HCT116 (cell line): ENCODE measurements around the gene VDAC1. TPM values are rescaled to one million over a fixed set of nuclear protein-coding genes. Genes with fewer than 3 reads are reported as not detected.
"Not testable (repeated sequence)": the region's sequence is repeated elsewhere in the genome, so short reads cannot be mapped to it uniquely, and the experiment has no call there.

Experiments used
- ATAC-seq: fragments of 200-7000 bp; cut with Tn5 transposase; 2 replicates; pipeline ENCODE4 v1.9.1; 2020; ENCODE audit warnings: mild to moderate bottlenecking, moderate library complexity
- BruUV-seq: library from RNA; stranded (reverse); fragments of 400-500 nt; replicated peaks from 2 replicates; lab custom pipeline; 2021; lab: Mats Ljungman, UMichigan
- CTCF ChIA-PET: fragments of 300-600 bp; sonication (Branson Sonifier 250); formaldehyde crosslinking; loops from one replicate; lab custom pipeline; 2021; ENCODE audit warnings: antibody characterized with exemption; lab: Charles Lee
- POLR2A ChIA-PET: fragments of 300-600, 350-600 bp; sonication (Branson Sonifier 250); formaldehyde crosslinking; loops from one replicate; lab custom pipeline; 2021; ENCODE audit warnings: antibody characterized with exemption; lab: Charles Lee
- RAD21 ChIA-PET, 2 experiments: fragments of 300-600 bp; sonication (Branson Sonifier 250); formaldehyde crosslinking; loops; one replicate each; lab custom pipeline; 2023; ENCODE audit warnings: low total read pairs in 2 of 2; ENCODE audit not compliant: uncharacterized antibody in 2 of 2, unreplicated experiment in 2 of 2, low non-redundant PET in 1 of 2; lab: Charles Lee
- DNase-seq: peaks from one replicate; pipeline ENCODE4 v3.0.0-alpha.2; 2010; ENCODE audit warnings: low read depth, low spot score
- H2AFZ ChIP-seq: fragments of 200-600 bp; shearing (Covaris generic), sonication (generic); 2 replicates; pipeline ENCODE4 v1.6.1; 2017; ENCODE audit warnings: low read depth, mixed run types, mixed read lengths, antibody characterized with exemption, low read length; ENCODE audit not compliant: poor library complexity, severe bottlenecking
- H3K27ac ChIP-seq: 2 replicates; pipeline ENCODE4 v1.5.1; 2012; ENCODE audit warnings: low read depth, low read length
- H3K27me3 ChIP-seq: fragments of 200-600 bp; sonication (generic); 2 replicates; pipeline ENCODE4 v1.6.1; 2016; ENCODE audit warnings: mixed run types, low read length, mixed read lengths; ENCODE audit not compliant: insufficient read depth
- H3K36me3 ChIP-seq, 2 experiments: fragments of 200-500 bp in 1 of 2; fragments of 200-600 bp in 1 of 2; sonication (Bioruptor generic) in 1 of 2; sonication (generic) in 1 of 2; 2 replicates each; pipeline versions ENCODE4 v1.5.1 to v1.6.1; 2014 to 2016; ENCODE audit warnings: low read length in 2 of 2, inconsistent platforms in 1 of 2, mixed read lengths in 1 of 2, mixed run types in 1 of 2; ENCODE audit not compliant: insufficient read depth in 2 of 2, control insufficient read depth in 1 of 2
- H3K4me1 ChIP-seq, 2 experiments: fragments of 200-600 bp in 1 of 2; sonication (generic) in 1 of 2; 2 replicates each; pipeline versions ENCODE4 v1.5.1 to v1.6.1; 2012 to 2017; ENCODE audit warnings: low read length in 2 of 2, inconsistent platforms in 1 of 2, mild to moderate bottlenecking in 1 of 2, mixed read lengths in 1 of 2, mixed run types in 1 of 2, moderate library complexity in 1 of 2; ENCODE audit not compliant: insufficient read depth in 2 of 2, control insufficient read depth in 1 of 2
- H3K4me2 ChIP-seq: fragments of 200-600 bp; sonication (generic); 2 replicates; pipeline ENCODE4 v1.6.1; 2017; ENCODE audit warnings: mixed run types, low read length, mixed read lengths
- H3K4me3 ChIP-seq, 2 experiments: fragments of 200-600 bp in 1 of 2; sonication (generic) in 1 of 2; replicated peaks in 1 of 2; 2 replicates each; pipeline ENCODE4 v1.5.1; 2011 to 2016; ENCODE audit warnings: low read length in 2 of 2, control low read depth in 1 of 2, low read depth in 1 of 2, mild to moderate bottlenecking in 1 of 2, mixed read lengths in 1 of 2, mixed run types in 1 of 2
- H3K79me2 ChIP-seq: fragments of 200-600 bp; sonication (generic); 2 replicates; pipeline ENCODE4 v1.6.1; 2017; ENCODE audit warnings: mild to moderate bottlenecking, mixed run types, low read length, moderate library complexity, mixed read lengths; ENCODE audit not compliant: insufficient read depth
- H3K9ac ChIP-seq: fragments of 200-600 bp; sonication (generic); 2 replicates; pipeline ENCODE4 v1.6.1; 2016; ENCODE audit warnings: low read length, mixed read lengths
- H3K9me2 ChIP-seq: fragments of 200-600 bp; sonication (generic), shearing (Covaris generic); 2 replicates; pipeline ENCODE4 v1.6.1; 2017; ENCODE audit warnings: mixed run types, mild to moderate bottlenecking, moderate library complexity; ENCODE audit not compliant: insufficient read depth
- H3K9me3 ChIP-seq, 2 experiments: fragments of 200-500 bp in 1 of 2; fragments of 200-600 bp in 1 of 2; sonication (Bioruptor generic) in 1 of 2; sonication (generic) in 1 of 2; 2 replicates each; pipeline ENCODE4 v1.6.1; 2014 to 2017; ENCODE audit warnings: low read length in 2 of 2, mixed read lengths in 2 of 2, inconsistent platforms in 1 of 2, low read depth in 1 of 2, mild to moderate bottlenecking in 1 of 2, mixed run types in 1 of 2, moderate library complexity in 1 of 2; ENCODE audit not compliant: control insufficient read depth in 1 of 2, insufficient read depth in 1 of 2
- H4K20me1 ChIP-seq: fragments of 200-600 bp; sonication (generic), shearing (Covaris generic); 2 replicates; pipeline ENCODE4 v1.6.1; 2017; ENCODE audit warnings: mixed run types, mild to moderate bottlenecking, moderate library complexity; ENCODE audit not compliant: insufficient read depth
- ATF3 ChIP-seq: IDR thresholded peaks from 2 replicates; pipeline ENCODE4 v1.6.1; 2012
- CEBPB ChIP-seq: IDR thresholded peaks from 2 replicates; pipeline ENCODE4 v1.6.1; 2012; ENCODE audit warnings: low read depth
- CTCF ChIP-seq, 3 experiments: fragments of 200-600 bp in 1 of 3; sonication (generic) in 1 of 3; IDR thresholded peaks in 2 of 3; conservative IDR thresholded peaks in 1 of 3; 2 replicates each; pipeline ENCODE4 v1.5.1; 2012 to 2017; ENCODE audit warnings: low read depth in 2 of 3, low read length in 2 of 3, antibody characterized with exemption in 1 of 3, borderline replicate concordance in 1 of 3, control low read depth in 1 of 3, mild to moderate bottlenecking in 1 of 3, mixed read lengths in 1 of 3, mixed run types in 1 of 3, moderate library complexity in 1 of 3; ENCODE audit not compliant: insufficient read depth in 1 of 3
- EZH2 ChIP-seq: fragments of 200-600 bp; sonication (generic); IDR thresholded peaks from 2 replicates; pipeline ENCODE4 v1.6.1; 2017; ENCODE audit warnings: antibody characterized with exemption, mixed run types
- POLR2AphosphoS5 ChIP-seq: IDR thresholded peaks from 2 replicates; pipeline ENCODE4 v1.6.1; 2011; ENCODE audit warnings: mild to moderate bottlenecking, low read depth, low read length, moderate library complexity
- RAD21 ChIP-seq: IDR thresholded peaks from 2 replicates; pipeline ENCODE4 v1.6.1; 2012; ENCODE audit warnings: low read depth, mild to moderate bottlenecking
- SP1 ChIP-seq: IDR thresholded peaks from 2 replicates; pipeline ENCODE4 v1.6.1; 2012; ENCODE audit warnings: low read depth
- SRF ChIP-seq: IDR thresholded peaks from 2 replicates; pipeline ENCODE4 v1.6.1; 2012; ENCODE audit warnings: low read depth
- ZBTB33 ChIP-seq: IDR thresholded peaks from 2 replicates; pipeline ENCODE4 v1.6.1; 2011; ENCODE audit warnings: mild to moderate bottlenecking, low read length, moderate library complexity; ENCODE audit not compliant: insufficient replicate concordance; ENCODE audit errors: extremely low read depth
- intact Hi-C: fragments of 100-400 bp; cut with micrococcal nuclease; formaldehyde crosslinking; loops from 2 replicates; pipeline ENCODE4 v1.10.0; 2022
- total RNA-seq: library from RNA; stranded (reverse); gene quantifications from one replicate; pipeline ENCODE4 v1.2.1, GENCODE V29; 2021; ENCODE audit not compliant: unreplicated experiment

The VDAC1 gene
- total RNA-seq, 1 experiment from 2014 or later: 269 TPM

- peaks cover 22% of the 10 kb centered on the region for H3K79me2 ChIP-seq
- no peaks in the 10 kb centered on the region for H3K27me3 ChIP-seq
- no peaks in the 10 kb centered on the region for H3K4me1 ChIP-seq
- H3K36me3 ChIP-seq: peaks cover 0 to 15% of the 10 kb centered on the region in 2 experiments; a peak in 2 of 4 replicates
- H2AFZ ChIP-seq: no peak overlapping the region
- RAD21 ChIA-PET: no interaction called here
- no peak overlapping the region for H3K27ac ChIP-seq
- no TSS peak for BruUV-seq
- intact Hi-C loops: no loop called here
- CTCF ChIA-PET: no interaction called here
- TF ChIP-seq CEBPB (no peak), RAD21 (no peak), CTCF (IDR thresholded peaks at IDR 0.05 in 2 of 3, conservative IDR thresholded peaks at IDR 0.05 in 1 of 3; ENCODE audit: borderline replicate concordance in 1 of 3, insufficient read depth in 1 of 3, low read depth in 2 of 3, low read length in 2 of 3) (no peak), ATF3 (no peak), SRF (no peak), POLR2AphosphoS5 (no peak), EZH2 (no peak), ZBTB33 (no peak), SP1 (no peak)
- no peak overlapping the region for H3K9ac ChIP-seq
- no peaks in the 10 kb centered on the region for H3K9me2 ChIP-seq
- ATAC-seq (no peak), DNase-seq (no peak)
- no peak overlapping the region for H3K4me2 ChIP-seq
- no peaks in the 10 kb centered on the region for H3K9me3 ChIP-seq
- no peaks in the 10 kb centered on the region for H4K20me1 ChIP-seq
- no peak overlapping the region for H3K4me3 ChIP-seq
- POLR2A ChIA-PET: no interaction called here
These were observed 47.7 kb downstream of the VDAC1 start for GRCh38 chr5:133957080-133957479.

- POLR2A ChIA-PET, H3K9me2 ChIP-seq, H3K9ac ChIP-seq, H3K4me1 ChIP-seq, H3K4me3 ChIP-seq, ATAC-seq, H3K27ac ChIP-seq, CTCF ChIA-PET, intact Hi-C loops, H3K4me2 ChIP-seq, RAD21 ChIA-PET, DNase-seq, H4K20me1 ChIP-seq, H3K9me3 ChIP-seq, H2AFZ ChIP-seq, H3K27me3 ChIP-seq, BruUV-seq: not testable (repeated sequence)
- Histone ChIP-seq H3K79me2 (peaks cover 15% of the 10 kb centered on the region), H3K36me3 (peaks cover 0 to 15% of the 10 kb centered on the region in 2 experiments; a peak in 2 of 4 replicates)
These were observed 48.6 kb downstream of the VDAC1 start for GRCh38 chr5:133956196-133956595.
